Lower leg skin (tissue), 4 donors: ENCODE data around the gene NALF2. TPM values are rescaled to one million over a fixed set of nuclear protein-coding genes. Genes with fewer than 3 reads are reported as not detected.

ENCODE experiments used
- DNase-seq, 2 donors: peaks; one replicate each; pipeline ENCODE4 v3.0.0-alpha.2; 2019; ENCODE audit warnings: low spot score in 2 of 2
- H3K4me3 ChIP-seq: fragments of 200-600 bp; sonication (generic); 2 replicates; pipeline ENCODE4 v1.5.1; 2017; ENCODE audit warnings: mild to moderate bottlenecking, low read depth; ENCODE audit not compliant: poor library complexity, severe bottlenecking
- POLR2A ChIP-seq, 2 donors: fragments of 450-650 bp; IDR thresholded peaks; one replicate each; pipeline ENCODE4 v1.6.1; 2016 to 2017; ENCODE audit warnings: antibody characterized with exemption in 2 of 2, mild to moderate bottlenecking in 1 of 2, moderate library complexity in 1 of 2
- WGBS, 2 donors: methylation state at CpG; one replicate each; pipeline ENCODE4 v1.1.5; 2018; 5-methylcytosine and 5-hydroxymethylcytosine counted together
- intact Hi-C: fragments of 100-400 bp; cut with DNase I; formaldehyde crosslinking; loops from one replicate; pipeline ENCODE4 v1.15.0; 2023; ENCODE audit warnings: low total_unique reads
- total RNA-seq, 4 donors: library from RNA; depleted of rRNA; stranded (reverse); fragments of >200 nt; gene quantifications; one replicate each; pipeline ENCODE4 v1.1.0, GENCODE V29; 2016
- TF ChIP-seq, protein P1 (sequence below), 3 donors: fragments of 450-650 bp; IDR thresholded peaks; one replicate each; pipeline ENCODE4 v1.5.1; 2016; ENCODE audit warnings: antibody characterized with exemption in 3 of 3, mild to moderate bottlenecking in 3 of 3, moderate library complexity in 2 of 3

Gene NALF2
- total RNA-seq, 4 donors from 2014 or later, result 0.19 TPM; not detected in 3

DNA sequence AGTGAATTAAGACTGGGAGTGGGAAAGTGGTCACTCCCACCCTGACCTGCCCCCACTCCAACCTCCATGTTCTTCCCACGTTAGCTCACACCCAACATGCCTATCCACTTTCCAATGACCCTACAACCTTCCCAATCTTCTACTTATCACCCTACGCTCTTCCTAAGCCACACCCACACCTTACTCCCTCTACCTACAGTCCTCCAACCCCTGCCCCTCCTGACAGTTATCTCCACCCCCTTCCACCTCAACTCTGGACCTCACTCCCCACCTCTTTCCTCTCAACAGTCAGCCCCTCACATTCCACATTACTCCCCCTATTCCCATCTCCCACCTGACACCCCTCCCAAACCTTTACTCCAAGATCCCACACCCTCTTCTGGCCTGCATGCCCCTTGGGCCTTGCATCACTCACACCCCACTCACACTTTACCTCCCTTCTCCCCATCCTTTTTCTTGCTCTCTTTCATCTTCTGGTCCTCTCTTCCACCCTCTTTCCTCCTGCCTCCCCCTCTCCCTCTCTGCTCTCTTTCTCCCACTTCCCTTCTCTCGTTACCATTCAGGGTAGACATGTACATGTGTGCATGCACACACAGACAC, 6.9 kb downstream of the NALF2 start:
- intact Hi-C loops, result no loop called here
- WGBS, 2 donors, result 75 to 85% methylated on average over 3 of the region's 3 CpGs
- no peak for TF ChIP-seq POLR2A (IDR thresholded peaks at IDR 0.05)
- TF ChIP-seq, protein P1, sequence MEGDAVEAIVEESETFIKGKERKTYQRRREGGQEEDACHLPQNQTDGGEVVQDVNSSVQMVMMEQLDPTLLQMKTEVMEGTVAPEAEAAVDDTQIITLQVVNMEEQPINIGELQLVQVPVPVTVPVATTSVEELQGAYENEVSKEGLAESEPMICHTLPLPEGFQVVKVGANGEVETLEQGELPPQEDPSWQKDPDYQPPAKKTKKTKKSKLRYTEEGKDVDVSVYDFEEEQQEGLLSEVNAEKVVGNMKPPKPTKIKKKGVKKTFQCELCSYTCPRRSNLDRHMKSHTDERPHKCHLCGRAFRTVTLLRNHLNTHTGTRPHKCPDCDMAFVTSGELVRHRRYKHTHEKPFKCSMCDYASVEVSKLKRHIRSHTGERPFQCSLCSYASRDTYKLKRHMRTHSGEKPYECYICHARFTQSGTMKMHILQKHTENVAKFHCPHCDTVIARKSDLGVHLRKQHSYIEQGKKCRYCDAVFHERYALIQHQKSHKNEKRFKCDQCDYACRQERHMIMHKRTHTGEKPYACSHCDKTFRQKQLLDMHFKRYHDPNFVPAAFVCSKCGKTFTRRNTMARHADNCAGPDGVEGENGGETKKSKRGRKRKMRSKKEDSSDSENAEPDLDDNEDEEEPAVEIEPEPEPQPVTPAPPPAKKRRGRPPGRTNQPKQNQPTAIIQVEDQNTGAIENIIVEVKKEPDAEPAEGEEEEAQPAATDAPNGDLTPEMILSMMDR (IDR thresholded peaks at IDR 0.05), result no peak
- H3K4me3 ChIP-seq, result no peak overlapping the region
- DNase-seq, result peak in 1 of 2 donors; percentile 26

DNA sequence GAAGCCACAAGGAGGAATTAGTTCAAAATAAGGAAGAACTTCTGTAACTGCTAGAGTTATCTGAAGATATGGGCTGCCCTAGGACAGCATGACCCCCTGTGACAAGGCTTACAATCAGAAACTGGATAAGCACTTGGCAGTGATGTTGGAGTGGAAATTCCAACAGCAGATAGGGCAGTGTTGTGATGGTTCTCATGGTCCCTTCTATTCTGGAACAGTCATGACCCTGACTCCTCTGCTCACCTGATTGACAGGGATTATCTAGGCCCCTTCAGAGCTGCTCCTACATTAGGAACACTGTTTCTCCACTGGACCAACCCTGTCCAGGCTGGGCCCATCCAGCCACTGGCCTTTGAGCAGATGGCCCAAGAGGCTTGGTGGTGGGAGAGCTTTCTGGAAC, 17.9 kb downstream of the NALF2 start:
- peak in 1 of 2 donors; percentile 32 for DNase-seq
- TF ChIP-seq POLR2A (IDR thresholded peaks at IDR 0.05), result no peak
- TF ChIP-seq, protein P1 (IDR thresholded peaks at IDR 0.05), result no peak
- intact Hi-C loops, result no loop called here
- H3K4me3 ChIP-seq, result no peak overlapping the region

DNA sequence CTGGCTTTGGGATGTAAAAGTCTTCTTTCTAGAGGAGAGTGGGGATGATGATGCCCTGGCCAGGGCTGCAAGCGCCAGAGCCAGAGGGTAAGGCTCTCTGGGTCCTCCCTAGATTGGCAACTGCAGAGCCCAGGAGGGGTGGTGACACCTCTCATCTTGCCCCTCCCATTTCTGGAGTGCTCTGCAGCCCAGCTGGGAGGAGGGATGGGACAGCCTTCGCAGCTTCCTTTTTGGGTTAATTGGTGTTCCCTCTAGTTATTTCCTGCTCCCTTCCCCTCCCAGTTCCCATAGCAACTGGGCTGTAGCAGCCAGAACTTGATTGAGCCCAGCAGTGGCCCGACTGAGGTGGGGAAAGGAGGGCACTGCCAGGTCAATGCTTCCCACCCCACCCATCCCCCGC, 19.2 kb downstream of the NALF2 start:
- DNase-seq, result peak in 1 of 2 donors; percentile 49
- 27 to 49% methylated on average over 3 to 4 of the region's 4 CpGs for WGBS, 2 donors
- intact Hi-C loops, result no loop called here
- TF ChIP-seq, protein P1 (IDR thresholded peaks at IDR 0.05), result no peak
- no peak for TF ChIP-seq POLR2A (IDR thresholded peaks at IDR 0.05)
- H3K4me3 ChIP-seq, result no peak overlapping the region

DNA sequence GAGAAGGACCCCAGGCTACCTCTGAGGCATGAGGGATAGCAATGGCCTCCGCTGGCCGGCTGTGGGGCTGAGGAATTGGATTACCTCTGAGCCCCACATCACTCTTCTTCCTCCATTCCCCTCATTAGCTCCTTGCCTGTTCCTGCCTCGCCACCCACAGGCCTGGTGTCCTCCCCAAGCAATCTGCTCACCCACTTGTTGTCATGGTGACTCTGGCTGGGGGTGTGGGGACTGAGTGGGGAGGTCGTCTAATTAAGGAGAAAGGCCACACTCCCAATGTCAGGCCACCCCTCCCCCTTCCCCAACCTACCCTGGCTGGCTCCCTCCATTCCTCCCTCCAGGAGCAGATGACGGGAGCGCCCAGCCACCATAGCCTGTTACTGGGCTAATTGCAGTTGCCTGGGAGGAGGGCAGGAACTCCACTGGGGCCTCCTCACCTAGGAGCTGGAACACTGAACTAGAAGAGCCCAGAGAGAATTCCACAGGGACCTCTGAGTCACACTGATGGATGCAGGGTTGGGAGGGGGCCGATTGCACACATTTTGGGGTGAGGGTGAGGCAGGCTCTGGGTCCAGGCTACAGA, 20.7 kb downstream of the NALF2 start:
- H3K4me3 ChIP-seq, result no peak overlapping the region
- peak in 1 of 2 donors; percentile 59 for DNase-seq
- TF ChIP-seq, protein P1 (IDR thresholded peaks at IDR 0.05), result no peak
- TF ChIP-seq POLR2A (IDR thresholded peaks at IDR 0.05), result no peak
- intact Hi-C loops, result no loop called here
- WGBS, 2 donors, result 65% methylated on average over 5 to 7 of the region's 7 CpGs

DNA sequence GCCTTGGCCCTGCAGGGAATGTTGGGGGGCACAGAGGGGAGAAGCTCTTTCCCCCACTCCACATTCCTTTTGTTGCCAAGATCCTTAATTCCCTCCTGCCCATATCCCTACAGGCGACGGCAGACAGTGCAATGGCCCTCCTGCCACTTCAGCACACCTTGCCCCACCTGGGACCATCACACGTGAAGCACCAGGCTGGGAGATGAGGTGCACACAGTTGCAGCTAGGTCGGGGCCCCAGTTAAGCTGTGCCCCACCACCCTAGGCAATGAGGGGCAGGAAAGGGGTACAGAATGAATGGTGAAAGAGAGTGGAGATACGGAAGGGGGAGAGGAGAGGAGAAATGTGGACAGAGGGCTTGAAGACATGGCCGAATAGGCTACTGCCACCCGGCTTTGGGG, 26.2 kb downstream of the NALF2 start:
- no peak overlapping the region for H3K4me3 ChIP-seq
- DNase-seq, result peak in 1 of 2 donors; percentile 59
- intact Hi-C loops, result no loop called here
- TF ChIP-seq POLR2A (IDR thresholded peaks at IDR 0.05), result no peak
- TF ChIP-seq, protein P1 (IDR thresholded peaks at IDR 0.05), result no peak
- WGBS, 2 donors, result 73 to 96% methylated on average over 6 to 7 of the region's 7 CpGs
